SH-SY5Y (cell line): ENCODE results near the gene ABAT.
A peak's percentile ranks its signal among the peaks of the same experiment; 100 is the strongest.

ENCODE experiments used
- GATA2 ChIP-seq: IDR thresholded peaks from 2 replicates; pipeline ENCODE4 v1.6.1; 2011; ENCODE audit warnings: mild to moderate bottlenecking, low read depth, low read length
- GATA3 ChIP-seq: IDR thresholded peaks from 2 replicates; pipeline ENCODE4 v1.6.1; 2011; ENCODE audit warnings: low read depth, mild to moderate bottlenecking, low read length, moderate library complexity

The ABAT gene

DNA sequence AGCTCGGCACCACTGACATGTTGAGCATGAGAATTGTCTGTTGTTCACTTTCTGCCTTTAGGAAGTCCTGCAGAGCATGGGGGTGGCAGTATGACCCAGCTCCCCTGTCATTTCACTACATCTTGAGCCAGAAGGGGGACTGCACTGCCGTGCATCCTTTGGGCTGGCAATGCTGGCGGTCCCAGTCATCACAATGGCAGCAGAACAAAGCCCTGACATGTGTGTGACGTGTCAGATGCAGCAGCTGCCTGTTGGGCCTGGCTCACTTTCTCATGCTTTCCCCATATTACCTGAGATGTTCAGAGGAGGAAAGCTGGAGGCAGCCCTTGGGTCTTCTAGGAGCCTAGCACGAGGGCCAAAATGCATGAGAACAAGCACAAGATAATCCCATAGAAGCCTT, 6.3 kb upstream of the ABAT start:
- no peak for TF ChIP-seq GATA2
- TF ChIP-seq GATA3: no peak

- TF ChIP-seq GATA2: no peak
- TF ChIP-seq GATA3: no peak
Observed at GRCh38 chr16:8669481-8669880, 4.9 kb upstream of the ABAT start.

- no peak for TF ChIP-seq GATA3
- TF ChIP-seq GATA2: no peak
Observed at GRCh38 chr16:8670014-8670560, 4.3 kb upstream of the ABAT start.

DNA sequence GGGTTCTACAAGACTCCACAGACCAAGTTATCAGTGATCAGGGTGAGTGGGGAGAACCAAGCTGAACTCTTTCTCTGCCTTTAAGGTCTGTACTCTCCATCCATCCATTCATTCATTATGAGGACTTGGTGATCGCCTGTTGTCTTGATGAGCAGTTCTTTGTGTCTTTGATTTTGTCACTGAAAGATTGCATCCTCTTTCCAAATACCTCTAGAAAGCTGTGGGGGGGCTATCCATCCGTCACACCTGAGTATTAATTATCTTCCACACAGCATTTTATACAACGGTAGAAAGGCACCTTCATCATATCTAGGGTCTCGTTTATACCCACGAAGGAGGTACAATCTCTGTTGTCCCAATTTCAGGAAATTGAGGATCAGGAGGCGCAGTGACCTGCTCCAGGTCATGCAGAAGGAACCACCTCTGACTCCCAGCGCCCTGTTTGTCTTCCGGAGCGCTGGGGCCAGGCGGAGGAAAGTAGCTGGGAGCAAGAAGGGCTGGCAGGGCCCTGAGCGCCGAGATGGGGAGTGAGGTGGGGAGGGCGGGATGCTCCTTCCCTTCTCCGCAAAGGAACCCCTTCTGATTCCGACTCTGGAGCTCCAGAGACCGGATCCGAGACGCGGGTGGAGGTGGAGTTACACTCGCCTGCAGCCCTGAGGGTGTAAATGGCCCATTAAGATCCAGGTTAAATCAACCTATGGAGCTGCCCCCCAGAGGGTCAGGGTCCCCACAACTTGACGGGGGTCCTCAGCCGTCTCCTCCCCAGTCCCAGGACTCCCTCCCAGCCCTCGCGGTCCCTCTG, 605 bp upstream of the ABAT start:
- TF ChIP-seq GATA2 (no peak), GATA3 (no peak)

GRCh38 chr16:8675183-8676159, 1.1 kb downstream of the ABAT start:
- TF ChIP-seq GATA3 (no peak), GATA2 (no peak)

- no peak for TF ChIP-seq GATA2
Observed at GRCh38 chr16:8676160-8676547, 1.7 kb downstream of the ABAT start.

DNA sequence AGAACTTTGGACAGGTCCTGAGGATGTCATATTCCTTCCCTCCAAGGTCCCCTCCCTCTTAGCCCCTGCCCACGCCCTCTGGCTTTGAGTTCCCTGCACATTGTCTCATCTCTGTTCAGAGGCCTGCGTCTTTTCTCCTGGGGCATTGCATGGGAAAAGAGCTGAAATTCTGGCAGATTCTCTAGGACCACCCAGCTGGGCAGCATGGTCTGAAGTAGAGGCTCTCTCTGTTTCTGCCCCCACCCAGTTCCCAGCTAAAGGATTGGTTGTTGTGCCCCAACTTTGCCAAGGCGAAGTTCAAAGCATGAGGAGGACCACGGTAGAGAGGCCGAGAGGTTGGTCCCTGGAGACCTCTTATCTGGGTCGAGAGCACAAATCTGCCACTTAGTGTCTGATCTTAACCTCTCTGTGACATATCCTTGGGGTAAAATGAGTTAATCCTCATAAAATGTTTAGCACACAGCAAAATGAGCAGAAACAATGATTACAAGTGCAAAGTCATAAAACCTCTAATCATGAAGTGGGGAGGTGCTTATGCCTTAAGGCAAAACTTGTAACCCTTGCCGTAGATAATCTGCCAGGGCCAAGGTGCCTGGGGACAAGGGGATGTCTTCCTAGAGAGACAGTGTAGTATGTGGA, 2.4 kb downstream of the ABAT start:
- TF ChIP-seq GATA3: no peak
- TF ChIP-seq GATA2: no peak

DNA sequence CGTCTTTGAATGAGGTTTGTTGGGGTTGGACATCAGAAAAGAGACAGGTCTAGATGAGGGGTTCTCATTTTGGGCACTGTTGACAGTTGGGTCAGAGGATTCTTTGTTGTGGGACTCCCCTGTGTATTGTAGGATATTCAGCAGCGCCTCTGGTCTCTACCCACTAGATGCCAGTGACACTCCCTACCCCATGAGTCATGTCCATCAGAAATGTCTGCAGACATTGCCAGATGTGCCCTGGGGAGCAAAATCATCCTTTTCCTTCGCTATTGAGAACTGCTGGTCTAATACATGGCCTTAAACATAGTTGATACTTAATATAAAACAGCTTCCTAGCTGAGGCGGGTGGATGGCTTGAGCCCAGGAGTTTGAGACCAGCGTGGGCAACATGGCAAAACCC, 3.1 kb downstream of the ABAT start:
- TF ChIP-seq GATA2 (no peak), GATA3 (no peak)

DNA sequence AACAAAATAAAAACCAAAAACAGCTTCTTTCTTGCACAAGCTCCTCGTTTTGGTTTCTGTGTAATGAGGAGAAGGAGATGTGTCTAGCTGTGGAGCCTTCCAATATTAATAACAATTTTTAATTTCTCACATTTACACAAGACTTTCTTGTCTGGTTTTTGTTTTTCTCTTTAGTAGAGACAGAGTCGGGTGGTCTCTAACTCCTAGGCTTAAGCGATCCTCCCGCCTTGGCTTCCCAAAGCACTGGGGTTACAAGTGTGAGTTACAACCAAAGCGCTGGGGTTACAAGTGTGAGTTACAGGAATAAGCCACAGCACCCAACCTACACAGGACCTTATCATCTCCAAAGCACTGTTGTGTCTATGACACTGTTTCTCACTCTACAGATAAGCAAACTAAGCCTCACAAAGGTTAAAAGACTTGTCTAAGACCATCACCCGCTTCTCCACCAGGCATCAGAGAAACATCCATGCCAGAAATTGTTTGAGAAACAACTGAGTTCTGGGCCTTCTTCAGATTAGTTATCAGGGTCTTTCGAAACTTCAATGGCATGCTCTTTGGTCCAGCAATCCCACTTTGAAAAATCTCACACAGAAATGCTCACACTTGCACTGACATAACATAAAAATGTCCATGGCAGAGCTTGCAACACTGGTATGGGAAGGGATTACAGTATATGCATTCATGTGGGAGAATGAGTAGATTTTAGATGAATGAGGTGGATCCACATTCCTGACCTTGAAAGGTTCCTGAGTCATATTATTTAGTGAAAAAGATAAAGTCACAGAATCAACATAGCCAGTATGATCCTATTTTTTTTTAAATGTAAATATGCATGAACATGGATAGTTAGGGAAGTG, 3.9 kb downstream of the ABAT start:
- TF ChIP-seq GATA2: no peak
- no peak for TF ChIP-seq GATA3

GRCh38 chr16:8679151-8679550, 4.7 kb downstream of the ABAT start:
- TF ChIP-seq GATA3: no peak

DNA sequence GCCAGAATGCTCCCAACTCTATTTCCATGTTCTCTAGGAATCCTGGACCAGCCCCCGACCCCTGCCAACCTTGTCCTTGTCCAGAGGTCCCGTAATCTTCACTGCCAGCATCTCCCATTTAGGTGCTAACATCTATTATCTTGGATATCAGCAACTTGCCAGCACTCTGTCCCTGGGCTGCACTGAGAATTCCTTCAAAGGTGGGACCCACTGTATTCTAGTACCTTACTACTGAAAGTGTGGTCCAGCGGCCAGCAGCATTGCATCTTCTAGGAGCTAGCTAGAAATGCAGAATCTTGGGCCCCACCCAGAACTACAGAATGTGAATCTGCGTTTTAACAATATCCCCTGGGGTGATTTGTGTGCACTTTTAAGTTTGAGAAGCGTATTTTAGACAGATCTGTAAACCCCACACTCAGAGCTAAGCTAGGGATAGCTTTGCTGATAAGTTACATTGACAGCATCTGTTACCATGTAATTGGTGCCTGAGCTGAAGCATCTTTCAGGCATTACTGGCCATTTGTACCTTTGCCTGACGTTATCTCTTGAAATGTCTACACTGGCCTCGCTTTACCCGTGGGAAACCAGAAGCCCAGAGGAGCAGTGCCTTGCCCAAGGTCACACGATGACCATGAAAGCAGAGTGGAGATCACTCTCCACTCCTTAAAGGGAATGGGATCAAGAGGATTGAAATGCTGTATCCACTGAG, 8.3 kb downstream of the ABAT start:
- 0 out of 2 replicates have a peak, but pooled peaks have one; percentile 34 for TF ChIP-seq GATA3
- peak; percentile 68 for TF ChIP-seq GATA2

DNA sequence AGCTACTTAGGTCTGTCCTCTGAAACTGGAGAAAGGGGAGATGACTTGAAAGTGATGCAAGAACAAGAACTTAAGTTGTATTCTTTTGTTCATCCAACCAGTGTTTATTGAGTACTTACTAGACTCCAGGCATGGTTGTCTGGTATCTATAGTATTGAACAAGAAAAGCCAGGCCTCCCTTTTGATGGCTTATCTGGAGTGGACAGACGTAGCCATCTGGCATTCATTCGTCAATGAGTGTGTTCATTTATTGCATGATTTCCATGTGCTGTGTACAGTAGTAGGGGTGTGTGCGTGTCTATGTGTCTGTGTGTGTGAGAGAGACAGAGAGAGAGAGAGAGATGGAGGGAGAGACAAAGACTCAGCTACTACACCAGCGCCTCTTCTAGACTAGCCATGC, 9.2 kb downstream of the ABAT start:
- TF ChIP-seq GATA2: peak; percentile 73
- TF ChIP-seq GATA3: peak; percentile 56; the same call in 1 of the 2 replicates

- TF ChIP-seq GATA3: no peak
- TF ChIP-seq GATA2: no peak
Observed at GRCh38 chr16:8685617-8686016, 11.2 kb downstream of the ABAT start.
